ENCODE results near the gene CCDC126. TPM values are rescaled to one million over a fixed set of nuclear protein-coding genes. Genes with fewer than 3 reads are reported as not detected.
"Not testable (repeated sequence)": the region's sequence is repeated elsewhere in the genome, so short reads cannot be mapped to it uniquely, and the experiment has no call there.

CCDC126 gene, protein sequence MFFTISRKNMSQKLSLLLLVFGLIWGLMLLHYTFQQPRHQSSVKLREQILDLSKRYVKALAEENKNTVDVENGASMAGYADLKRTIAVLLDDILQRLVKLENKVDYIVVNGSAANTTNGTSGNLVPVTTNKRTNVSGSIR
- total RNA-seq: 11.6 and 14.8 TPM in 2 replicates
- long read RNA-seq, transcript CCDC126-201 (4 exons, 2,473 nt): major isoform, 52 of 133 reads
- long read RNA-seq, transcript CCDC126-204 (5 exons, 847 nt): minor isoform, 19 of 133 reads
- long read RNA-seq, transcript CCDC126-202 (3 exons, 2,324 nt): minor isoform, 18 of 133 reads
- long read RNA-seq, partial matches to known transcripts: 25 of 133 reads
- long read RNA-seq, other reads (novel, unspliced or antisense): 15 of 133 reads

DNA sequence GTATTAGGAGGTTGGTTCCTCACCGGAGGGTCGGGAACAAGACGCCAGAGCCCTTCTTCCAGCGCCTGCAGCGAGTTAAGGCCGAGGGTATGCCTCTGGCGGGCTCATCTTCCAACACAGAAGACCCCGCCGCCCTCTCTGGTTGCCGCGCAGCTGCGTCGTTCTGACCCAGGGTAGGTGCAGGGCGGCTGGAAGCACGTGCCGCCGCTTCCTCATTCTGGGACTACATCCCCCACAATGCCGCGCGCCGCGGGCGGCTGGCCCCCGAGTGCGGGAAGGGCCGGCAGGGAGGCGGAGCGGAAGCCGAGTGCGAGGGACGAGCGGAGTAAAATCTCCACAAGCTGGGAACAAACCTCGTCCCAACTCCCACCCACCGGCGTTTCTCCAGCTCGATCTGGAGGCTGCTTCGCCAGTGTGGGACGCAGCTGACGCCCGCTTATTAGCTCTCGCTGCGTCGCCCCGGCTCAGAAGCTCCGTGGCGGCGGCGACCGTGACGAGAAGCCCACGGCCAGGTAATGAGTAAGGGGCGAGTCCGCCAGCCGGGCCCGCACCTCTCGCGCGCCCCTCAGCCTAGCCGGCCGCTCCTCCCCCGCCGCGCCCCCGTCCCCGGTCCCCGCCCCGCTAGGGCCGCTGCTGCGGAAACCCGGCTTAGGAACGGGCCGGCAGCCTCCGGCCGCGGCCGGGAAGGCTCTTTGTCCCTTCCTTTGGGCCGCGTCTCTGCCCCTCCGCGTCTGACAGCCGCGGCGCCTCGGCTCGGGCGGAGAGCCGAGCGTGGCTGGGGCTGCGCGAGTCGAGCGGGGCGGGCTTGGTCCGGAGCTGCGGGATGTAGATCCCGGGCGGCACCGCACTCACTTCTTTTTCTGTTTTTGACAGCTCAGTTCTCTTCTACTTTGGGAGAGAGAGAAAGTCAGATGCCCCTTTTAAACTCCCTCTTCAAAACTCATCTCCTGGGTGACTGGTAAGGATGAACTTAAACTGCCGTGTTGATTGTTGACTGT is at the start of gene CCDC126:
CCDC126 (plus strand) TSS at position 289 of the 998 bp plus-strand sequence. CDS start 13,934 bp downstream, outside the sequence.
- Mint-ChIP-seq H3K27me3 (ENCODE audit: unreplicated experiment) (peaks cover 17% of the 10 kb centered on the region), H3K9me3 (ENCODE audit: unreplicated experiment) (no peaks in the 10 kb centered on the region), H3K36me3 (ENCODE audit: unreplicated experiment) (no peaks in the 10 kb centered on the region), H3K4me3 (ENCODE audit: unreplicated experiment) (peak within 1 kb of the TSS; percentile 87), H3K27ac (ENCODE audit: unreplicated experiment) (peak within 1 kb of the TSS; percentile 93), H3K4me1 (ENCODE audit: unreplicated experiment) (peaks cover 40% of the 10 kb centered on the region)
- TF ChIP-seq, protein P1, sequence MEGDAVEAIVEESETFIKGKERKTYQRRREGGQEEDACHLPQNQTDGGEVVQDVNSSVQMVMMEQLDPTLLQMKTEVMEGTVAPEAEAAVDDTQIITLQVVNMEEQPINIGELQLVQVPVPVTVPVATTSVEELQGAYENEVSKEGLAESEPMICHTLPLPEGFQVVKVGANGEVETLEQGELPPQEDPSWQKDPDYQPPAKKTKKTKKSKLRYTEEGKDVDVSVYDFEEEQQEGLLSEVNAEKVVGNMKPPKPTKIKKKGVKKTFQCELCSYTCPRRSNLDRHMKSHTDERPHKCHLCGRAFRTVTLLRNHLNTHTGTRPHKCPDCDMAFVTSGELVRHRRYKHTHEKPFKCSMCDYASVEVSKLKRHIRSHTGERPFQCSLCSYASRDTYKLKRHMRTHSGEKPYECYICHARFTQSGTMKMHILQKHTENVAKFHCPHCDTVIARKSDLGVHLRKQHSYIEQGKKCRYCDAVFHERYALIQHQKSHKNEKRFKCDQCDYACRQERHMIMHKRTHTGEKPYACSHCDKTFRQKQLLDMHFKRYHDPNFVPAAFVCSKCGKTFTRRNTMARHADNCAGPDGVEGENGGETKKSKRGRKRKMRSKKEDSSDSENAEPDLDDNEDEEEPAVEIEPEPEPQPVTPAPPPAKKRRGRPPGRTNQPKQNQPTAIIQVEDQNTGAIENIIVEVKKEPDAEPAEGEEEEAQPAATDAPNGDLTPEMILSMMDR (IDR thresholded peaks at IDR 0.05): no peak
- DNase-seq (ENCODE audit: extremely low spot score, unreplicated experiment): peak; percentile 97

- DNase-seq (ENCODE audit: extremely low spot score, unreplicated experiment): no peak
- Mint-ChIP-seq H3K4me1 (ENCODE audit: unreplicated experiment) (peaks cover 2% of the 10 kb centered on the region), H3K27ac (ENCODE audit: unreplicated experiment) (no peak overlapping the region), H3K4me3 (ENCODE audit: unreplicated experiment) (no peak overlapping the region), H3K27me3 (ENCODE audit: unreplicated experiment) (peaks cover 4% of the 10 kb centered on the region), H3K9me3 (ENCODE audit: unreplicated experiment) (no peaks in the 10 kb centered on the region), H3K36me3 (ENCODE audit: unreplicated experiment) (no peaks in the 10 kb centered on the region)
- TF ChIP-seq, protein P1 (IDR thresholded peaks at IDR 0.05): no peak
Observed at GRCh38 chr7:23547662-23548061, 49.5 kb upstream of the CCDC126 start.

GRCh38 chr7:23558303-23558702 is 38.9 kb upstream of the CCDC126 start:
- Mint-ChIP-seq H3K36me3 (ENCODE audit: unreplicated experiment) (no peaks in the 10 kb centered on the region), H3K4me3 (ENCODE audit: unreplicated experiment) (no peak overlapping the region), H3K27me3 (ENCODE audit: unreplicated experiment) (peaks cover 66% of the 10 kb centered on the region), H3K4me1 (ENCODE audit: unreplicated experiment) (no peaks in the 10 kb centered on the region), H3K27ac (ENCODE audit: unreplicated experiment) (no peak overlapping the region), H3K9me3 (ENCODE audit: unreplicated experiment) (peaks cover 3% of the 10 kb centered on the region)
- TF ChIP-seq, protein P1 (IDR thresholded peaks at IDR 0.05): no peak
- no peak for DNase-seq (ENCODE audit: extremely low spot score, unreplicated experiment)

DNA sequence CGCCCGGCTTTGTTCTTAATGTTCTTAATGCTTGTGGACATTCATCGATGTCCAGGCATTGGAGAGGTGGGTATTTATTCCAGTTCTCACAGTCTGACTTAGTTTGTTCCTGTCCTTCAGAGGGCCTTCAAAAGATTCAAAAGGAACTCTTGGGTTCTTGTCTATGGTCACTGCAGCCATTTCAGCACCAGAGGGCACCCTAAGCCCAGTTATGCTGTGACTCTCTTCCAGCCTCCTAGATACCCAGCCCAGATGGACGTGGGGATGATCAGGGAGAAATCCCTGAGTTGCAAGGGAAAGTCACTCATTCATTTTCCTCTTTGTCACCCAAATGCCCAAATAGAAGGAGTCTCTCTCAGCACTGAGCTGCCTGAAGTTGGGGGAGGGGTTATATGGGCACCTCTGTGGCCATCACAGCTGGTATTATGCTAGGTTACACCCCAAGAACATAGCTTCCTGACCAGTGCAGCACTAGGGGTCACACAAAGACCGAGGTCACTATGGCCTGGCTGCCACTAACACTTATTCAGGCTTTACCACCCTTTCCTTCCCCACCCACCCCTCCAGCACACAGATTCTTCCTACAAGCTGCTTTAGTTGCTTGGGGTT is 26.5 kb upstream of the CCDC126 start:
- Mint-ChIP-seq H3K4me1 (ENCODE audit: unreplicated experiment) (no peaks in the 10 kb centered on the region), H3K9me3 (ENCODE audit: unreplicated experiment) (no peaks in the 10 kb centered on the region), H3K36me3 (ENCODE audit: unreplicated experiment) (no peaks in the 10 kb centered on the region), H3K4me3 (ENCODE audit: unreplicated experiment) (no peak overlapping the region), H3K27ac (ENCODE audit: unreplicated experiment) (no peak overlapping the region), H3K27me3 (ENCODE audit: unreplicated experiment) (peaks cover 13% of the 10 kb centered on the region)
- TF ChIP-seq, protein P1 (IDR thresholded peaks at IDR 0.05): peak; percentile 94
- peak; percentile 88 for DNase-seq (ENCODE audit: extremely low spot score, unreplicated experiment)

GRCh38 chr7:23581975-23582374 is 15.2 kb upstream of the CCDC126 start:
- H3K36me3 Mint-ChIP-seq (ENCODE audit: unreplicated experiment); DNase-seq (ENCODE audit: extremely low spot score, unreplicated experiment); H3K27ac Mint-ChIP-seq (ENCODE audit: unreplicated experiment); H3K4me3 Mint-ChIP-seq (ENCODE audit: unreplicated experiment); H3K27me3 Mint-ChIP-seq (ENCODE audit: unreplicated experiment); H3K4me1 Mint-ChIP-seq (ENCODE audit: unreplicated experiment); H3K9me3 Mint-ChIP-seq (ENCODE audit: unreplicated experiment): not testable (repeated sequence)

- not testable (repeated sequence) for H3K27ac Mint-ChIP-seq (ENCODE audit: unreplicated experiment); DNase-seq (ENCODE audit: extremely low spot score, unreplicated experiment); H3K27me3 Mint-ChIP-seq (ENCODE audit: unreplicated experiment); H3K9me3 Mint-ChIP-seq (ENCODE audit: unreplicated experiment); H3K36me3 Mint-ChIP-seq (ENCODE audit: unreplicated experiment); H3K4me3 Mint-ChIP-seq (ENCODE audit: unreplicated experiment); H3K4me1 Mint-ChIP-seq (ENCODE audit: unreplicated experiment)
Observed at GRCh38 chr7:23585304-23585703, 11.9 kb upstream of the CCDC126 start.
